HUES6 (cell line): ENCODE results near the gene ERI3.

Source experiments
- H3K27ac ChIP-seq: 2 replicates; pipeline ENCODE4 v1.7.0; 2013; ENCODE audit warnings: low read depth, mild to moderate bottlenecking, low read length, inconsistent platforms
- H3K27me3 ChIP-seq: 2 replicates; pipeline ENCODE4 v1.6.1; 2013; ENCODE audit warnings: low read length; ENCODE audit not compliant: control insufficient read depth, insufficient read depth
- H3K36me3 ChIP-seq: 2 replicates; pipeline ENCODE4 v1.6.1; 2013; ENCODE audit warnings: low read length; ENCODE audit not compliant: control insufficient read depth, insufficient read depth
- H3K4me1 ChIP-seq: 2 replicates; pipeline ENCODE4 v1.6.1; 2013; ENCODE audit warnings: low read length; ENCODE audit not compliant: control insufficient read depth, insufficient read depth
- H3K4me3 ChIP-seq: 2 replicates; pipeline ENCODE4 v1.5.1; 2013; ENCODE audit warnings: low read depth, low read length
- H3K9ac ChIP-seq: one replicate; pipeline ENCODE4 v1.6.1; 2013; ENCODE audit warnings: mild to moderate bottlenecking, low read length
- H3K9me3 ChIP-seq: 2 replicates; pipeline ENCODE4 v1.6.1; 2013; ENCODE audit warnings: low read depth, low read length; ENCODE audit not compliant: control insufficient read depth, insufficient read depth

ERI3 gene

GRCh38 chr1:44296806-44297205, 58.3 kb downstream of the ERI3 start:
- no peaks in the 10 kb centered on the region for H3K27me3 ChIP-seq
- H3K4me3 ChIP-seq, result no peak overlapping the region
- no peaks in the 10 kb centered on the region for H3K9me3 ChIP-seq
- no peak overlapping the region for H3K27ac ChIP-seq
- peaks cover 31% of the 10 kb centered on the region for H3K36me3 ChIP-seq
- no peak overlapping the region for H3K9ac ChIP-seq
- H3K4me1 ChIP-seq, result no peaks in the 10 kb centered on the region

GRCh38 chr1:44296086-44296485, 59.0 kb downstream of the ERI3 start:
- Histone ChIP-seq H3K27me3 (no peaks in the 10 kb centered on the region), H3K4me3 (no peak overlapping the region), H3K4me1 (no peaks in the 10 kb centered on the region; the same call in 1 of the 2 replicates), H3K9me3 (no peaks in the 10 kb centered on the region), H3K9ac (no peak overlapping the region), H3K36me3 (peaks cover 30% of the 10 kb centered on the region), H3K27ac (no peak overlapping the region)

GRCh38 chr1:44294588-44295007, 60.5 kb downstream of the ERI3 start:
- H3K9me3 ChIP-seq, result no peaks in the 10 kb centered on the region
- no peaks in the 10 kb centered on the region for H3K27me3 ChIP-seq
- peaks cover 30% of the 10 kb centered on the region for H3K36me3 ChIP-seq
- peaks cover 12% of the 10 kb centered on the region; the same call in 1 of the 2 replicates for H3K4me1 ChIP-seq
- no peak overlapping the region for H3K4me3 ChIP-seq
- H3K27ac ChIP-seq, result no peak overlapping the region
- H3K9ac ChIP-seq, result no peak overlapping the region

GRCh38 chr1:44293761-44294315, 61.2 kb downstream of the ERI3 start:
- no peak overlapping the region for H3K4me3 ChIP-seq
- H3K27ac ChIP-seq, result no peak overlapping the region
- H3K36me3 ChIP-seq, result peaks cover 30% of the 10 kb centered on the region
- peaks cover 12% of the 10 kb centered on the region; the same call in 1 of the 2 replicates for H3K4me1 ChIP-seq
- H3K9ac ChIP-seq, result no peak overlapping the region
- no peaks in the 10 kb centered on the region for H3K9me3 ChIP-seq
- H3K27me3 ChIP-seq, result no peaks in the 10 kb centered on the region

DNA sequence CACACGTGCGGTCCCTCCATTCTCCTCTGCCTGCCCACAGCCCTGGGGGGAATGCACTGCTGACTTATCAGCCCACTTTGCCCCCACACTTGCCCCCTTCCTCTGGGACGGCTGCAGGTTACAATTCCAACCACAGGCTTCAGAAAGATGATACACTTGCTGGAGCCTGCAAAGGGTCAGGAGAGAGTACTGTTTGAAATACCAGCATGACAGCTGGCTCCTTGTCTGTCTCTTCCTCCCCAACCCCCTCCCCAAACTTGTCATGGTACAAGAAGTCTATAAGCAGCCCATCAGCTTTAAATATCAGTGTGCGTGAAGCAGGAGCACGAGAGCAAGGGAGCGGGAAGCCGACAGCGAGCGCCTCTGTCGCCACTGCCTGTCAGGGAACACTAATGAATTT, 62.4 kb downstream of the ERI3 start:
- Histone ChIP-seq H3K4me3 (no peak overlapping the region), H3K27ac (no peak overlapping the region), H3K9ac (no peak overlapping the region), H3K27me3 (no peaks in the 10 kb centered on the region), H3K4me1 (peaks cover 12% of the 10 kb centered on the region; the same call in 1 of the 2 replicates), H3K36me3 (peaks cover 36% of the 10 kb centered on the region), H3K9me3 (no peaks in the 10 kb centered on the region)

DNA sequence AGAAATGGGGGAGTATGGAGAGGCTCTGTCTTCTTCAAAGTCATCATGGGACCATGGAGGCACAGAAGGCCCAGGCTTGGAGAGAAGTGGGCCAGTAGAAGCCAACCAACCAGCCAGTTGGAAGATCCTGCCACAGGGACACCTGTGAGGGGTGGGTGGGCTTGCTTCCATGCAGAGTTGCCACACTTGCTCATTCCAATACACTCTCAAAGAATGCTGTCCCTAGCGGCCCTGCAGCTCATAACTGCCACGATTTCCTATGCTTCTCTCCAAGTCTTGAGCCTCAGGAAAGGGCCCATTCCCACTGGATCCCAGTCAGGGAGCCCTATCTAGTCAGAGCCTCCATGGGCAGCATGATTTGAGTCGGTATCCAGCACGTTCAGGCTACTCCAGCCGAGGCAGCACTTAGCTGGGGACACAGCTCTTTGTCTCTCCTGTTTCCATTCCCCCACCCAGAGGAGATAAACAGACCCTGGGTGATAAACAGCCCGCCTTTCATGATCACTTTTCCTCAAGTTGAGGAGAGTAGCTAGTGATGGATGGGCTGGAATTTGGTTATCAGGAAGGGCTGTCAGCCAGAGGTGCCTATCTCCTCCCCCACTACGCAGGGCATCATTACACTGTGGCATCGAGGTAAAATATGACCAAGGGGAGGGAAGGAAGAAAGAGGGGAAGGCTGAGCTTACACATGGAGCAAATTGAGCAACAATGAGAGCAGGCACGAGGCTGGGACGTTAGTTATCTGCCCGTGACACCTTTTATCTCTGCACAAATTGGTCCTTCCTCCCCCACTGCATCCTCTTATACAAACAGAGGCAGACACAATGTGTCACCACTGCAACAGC, 64.6 kb downstream of the ERI3 start:
- no peaks in the 10 kb centered on the region for H3K27me3 ChIP-seq
- no peak overlapping the region for H3K9ac ChIP-seq
- peaks cover 32% of the 10 kb centered on the region for H3K36me3 ChIP-seq
- no peak overlapping the region for H3K27ac ChIP-seq
- no peak overlapping the region for H3K4me3 ChIP-seq
- peaks cover 12% of the 10 kb centered on the region; the same call in 1 of the 2 replicates for H3K4me1 ChIP-seq
- no peaks in the 10 kb centered on the region for H3K9me3 ChIP-seq

DNA sequence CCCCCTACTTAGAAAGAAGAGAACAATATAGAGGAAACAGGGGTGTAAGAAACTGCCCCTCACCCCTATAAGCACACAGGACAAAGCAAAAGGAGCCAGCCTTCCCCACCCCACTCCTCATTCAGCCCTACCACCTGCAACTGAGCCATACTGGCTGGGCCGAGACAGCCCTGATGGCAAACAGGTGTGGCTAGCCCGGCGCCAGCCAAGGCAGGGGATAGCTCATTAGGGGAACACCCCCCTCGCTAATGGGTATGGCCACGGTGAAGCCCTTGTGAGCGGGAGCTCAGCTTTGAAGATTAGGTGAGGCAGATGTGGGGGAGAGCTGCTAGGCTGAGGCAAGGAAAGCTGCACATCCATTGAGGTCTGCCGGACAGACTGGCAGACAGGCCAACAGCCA, 65.5 kb downstream of the ERI3 start:
- Histone ChIP-seq H3K9me3 (no peaks in the 10 kb centered on the region), H3K27ac (no peak overlapping the region), H3K36me3 (peaks cover 32% of the 10 kb centered on the region), H3K4me1 (peaks cover 12% of the 10 kb centered on the region; the same call in 1 of the 2 replicates), H3K27me3 (no peaks in the 10 kb centered on the region), H3K9ac (no peak overlapping the region), H3K4me3 (no peak overlapping the region)

GRCh38 chr1:44288883-44289282, 66.2 kb downstream of the ERI3 start:
- Histone ChIP-seq H3K9me3 (no peaks in the 10 kb centered on the region), H3K27ac (no peak overlapping the region), H3K4me1 (peaks cover 12% of the 10 kb centered on the region; the same call in 1 of the 2 replicates), H3K36me3 (peaks cover 28% of the 10 kb centered on the region), H3K4me3 (no peak overlapping the region), H3K27me3 (no peaks in the 10 kb centered on the region), H3K9ac (no peak overlapping the region)

DNA sequence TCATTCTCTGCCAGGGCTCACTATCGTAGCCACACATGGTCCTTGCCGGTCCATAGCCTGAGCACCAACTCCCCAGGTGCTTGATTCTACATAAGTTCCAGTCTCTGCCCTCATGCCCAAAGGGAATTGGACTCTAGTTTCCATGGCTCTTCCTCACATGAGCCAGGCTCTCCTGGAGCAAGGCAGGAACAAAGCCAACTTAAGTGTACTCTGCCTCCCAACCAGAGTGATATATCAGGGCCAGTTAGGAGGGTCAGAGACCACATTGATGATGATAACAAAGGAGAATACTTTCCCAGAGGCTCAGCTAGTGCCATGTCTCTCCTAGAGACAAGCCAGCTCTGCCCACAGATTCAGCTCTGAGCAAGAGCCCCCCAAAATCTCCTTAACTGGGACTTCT, 70.9 kb downstream of the ERI3 start:
- Histone ChIP-seq H3K4me1 (0 out of 2 replicates have a peak, but pooled peaks cover 4% of the 10 kb centered on the region), H3K9ac (no peak overlapping the region), H3K36me3 (peaks cover 46% of the 10 kb centered on the region), H3K4me3 (no peak overlapping the region), H3K27ac (no peak overlapping the region), H3K27me3 (no peaks in the 10 kb centered on the region), H3K9me3 (no peaks in the 10 kb centered on the region)

- H3K4me1 ChIP-seq, result 0 out of 2 replicates have a peak, but pooled peaks cover 4% of the 10 kb centered on the region
- no peak overlapping the region for H3K27ac ChIP-seq
- H3K9me3 ChIP-seq, result no peaks in the 10 kb centered on the region
- peaks cover 44% of the 10 kb centered on the region for H3K36me3 ChIP-seq
- no peak overlapping the region for H3K4me3 ChIP-seq
- no peak overlapping the region for H3K9ac ChIP-seq
- no peaks in the 10 kb centered on the region for H3K27me3 ChIP-seq
Observed at GRCh38 chr1:44283524-44284173, 71.4 kb downstream of the ERI3 start.
